OCI-LY7 (cell line): ENCODE measurements around the gene SLC4A4. TPM values are rescaled to one million over a fixed set of nuclear protein-coding genes. Genes with fewer than 3 reads are reported as not detected.

Experiments used
- BruUV-seq: library from RNA; stranded (reverse); fragments of 400-500 nt; replicated peaks from 2 replicates; lab custom pipeline; 2021; lab: Mats Ljungman, UMichigan
- CTCF ChIA-PET: fragments of 300-600 bp; sonication (Branson Sonifier 250); formaldehyde crosslinking; loops from one replicate; lab custom pipeline; 2022; ENCODE audit warnings: antibody characterized with exemption; ENCODE audit not compliant: unreplicated experiment; lab: Charles Lee
- POLR2A ChIA-PET: fragments of 300-600 bp; sonication (Branson Sonifier 250); formaldehyde crosslinking; loops from one replicate; lab custom pipeline; 2022; ENCODE audit warnings: antibody characterized with exemption; lab: Charles Lee
- DNase-seq: peaks from one replicate; pipeline ENCODE4 v3.0.0-alpha.2; 2015; ENCODE audit warnings: low spot score
- H2AFZ ChIP-seq: fragments of 200-600 bp; sonication (generic), shearing (Covaris generic); 2 replicates; pipeline ENCODE4 v1.6.1; 2014; ENCODE audit warnings: mild to moderate bottlenecking, antibody characterized with exemption, low read length, moderate library complexity
- H3K27ac ChIP-seq: fragments of 200-600 bp; sonication (generic); 2 replicates; pipeline ENCODE4 v1.5.1; 2014; ENCODE audit warnings: mixed run types, low read depth, mild to moderate bottlenecking, moderate library complexity, low read length, inconsistent platforms; ENCODE audit not compliant: poor library complexity, severe bottlenecking
- H3K36me3 ChIP-seq: fragments of 200-600 bp; sonication (generic); 2 replicates; pipeline ENCODE4 v1.6.1; 2014; ENCODE audit warnings: mild to moderate bottlenecking, antibody characterized with exemption, low read length, moderate library complexity, mixed read lengths; ENCODE audit not compliant: insufficient read depth
- H3K4me1 ChIP-seq: fragments of 200-600 bp; sonication (generic); 2 replicates; pipeline ENCODE4 v1.5.1; 2014; ENCODE audit warnings: mild to moderate bottlenecking, low read length; ENCODE audit not compliant: insufficient read depth, poor library complexity, severe bottlenecking
- H3K4me2 ChIP-seq: fragments of 200-600 bp; sonication (generic); 2 replicates; pipeline ENCODE4 v1.6.1; 2014; ENCODE audit warnings: mild to moderate bottlenecking, low read length
- H3K4me3 ChIP-seq: fragments of 200-600 bp; sonication (generic); 2 replicates; pipeline ENCODE4 v1.5.1; 2014; ENCODE audit warnings: mild to moderate bottlenecking, low read depth, low read length; ENCODE audit not compliant: poor library complexity, severe bottlenecking
- H3K79me2 ChIP-seq: fragments of 200-600 bp; sonication (generic); 2 replicates; pipeline ENCODE4 v1.6.1; 2016; ENCODE audit warnings: low read depth, mild to moderate bottlenecking, low read length, moderate library complexity, mixed read lengths; ENCODE audit not compliant: insufficient read depth
- H3K9me2 ChIP-seq: fragments of 200-600 bp; sonication (generic); 2 replicates; pipeline ENCODE4 v1.6.1; 2016; ENCODE audit warnings: mild to moderate bottlenecking, low read length, mixed read lengths; ENCODE audit not compliant: insufficient read depth
- H3K9me3 ChIP-seq: fragments of 200-600 bp; sonication (generic); 2 replicates; pipeline ENCODE4 v1.6.1; 2014; ENCODE audit warnings: mild to moderate bottlenecking, mixed run types, low read length, mixed read lengths
- H4K20me1 ChIP-seq: fragments of 200-600 bp; sonication (generic); 2 replicates; pipeline ENCODE4 v1.6.1; 2014; ENCODE audit warnings: mild to moderate bottlenecking, antibody characterized with exemption, low read length, moderate library complexity, mixed read lengths; ENCODE audit not compliant: insufficient read depth
- EZH2phosphoT487 ChIP-seq: fragments of 200-600 bp; sonication (generic); IDR thresholded peaks from 2 replicates; pipeline ENCODE4 v1.6.1; 2018; ENCODE audit warnings: low read depth, borderline replicate concordance, mild to moderate bottlenecking, mixed run types, antibody characterized with exemption, low read length, moderate library complexity, mixed read lengths
- intact Hi-C: fragments of 100-400 bp; cut with micrococcal nuclease; formaldehyde crosslinking; loops from one replicate; pipeline ENCODE4 v1.10.0; 2022; ENCODE audit not compliant: unreplicated experiment
- total RNA-seq, 2 experiments: library from RNA; depleted of rRNA in 1 of 2; stranded (reverse); fragments of >200 nt in 1 of 2; shearing (Covaris generic) in 1 of 2; gene quantifications; 2 replicates each; pipeline ENCODE4 v1.2.3, GENCODE V29; 2014 to 2022
- TF ChIP-seq, protein P1 (sequence below): fragments of 200-600 bp; sonication (generic); conservative IDR thresholded peaks from 2 replicates; pipeline ENCODE4 v1.5.1; 2014; ENCODE audit warnings: mild to moderate bottlenecking, antibody characterized with exemption, low read length, moderate library complexity, mixed read lengths

Gene SLC4A4
- total RNA-seq, 2 experiments from 2014 or later, result not detected

DNA sequence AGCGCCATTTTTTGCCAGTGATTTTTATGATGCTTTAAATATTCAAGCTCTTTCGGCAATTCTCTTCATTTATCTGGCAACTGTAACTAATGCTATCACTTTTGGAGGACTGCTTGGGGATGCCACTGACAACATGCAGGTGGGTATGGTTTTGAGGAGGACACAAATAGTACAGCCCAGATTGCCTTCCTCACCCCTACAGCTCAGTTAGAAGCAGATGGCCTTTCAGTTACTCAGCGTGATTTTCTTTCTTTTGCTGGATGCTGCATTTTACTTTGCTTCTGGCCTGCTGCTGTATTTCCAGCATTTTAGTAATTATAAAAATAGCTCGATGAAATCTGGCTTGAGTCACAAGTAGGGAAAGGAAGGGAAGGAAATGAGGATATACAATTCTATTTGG, 114.7 kb downstream of the SLC4A4 start:
- H3K4me2 ChIP-seq, result no peak overlapping the region
- no TSS peak for BruUV-seq
- no peaks in the 10 kb centered on the region for H3K9me2 ChIP-seq
- ChIA-PET POLR2A (interaction anchor here (0.7 to 0.8 kb wide), 2 partner anchors 12 to 17 kb away, joined by 3 to 4 read pairs; no protein-coding TSS in a partner anchor), CTCF (no interaction called here)
- H3K9me3 ChIP-seq, result no peaks in the 10 kb centered on the region
- no peaks in the 10 kb centered on the region for H3K36me3 ChIP-seq
- no peak overlapping the region for H2AFZ ChIP-seq
- intact Hi-C loops, result no loop called here
- no peaks in the 10 kb centered on the region for H3K4me1 ChIP-seq
- TF ChIP-seq EZH2phosphoT487, result no peak
- TF ChIP-seq, protein P1, sequence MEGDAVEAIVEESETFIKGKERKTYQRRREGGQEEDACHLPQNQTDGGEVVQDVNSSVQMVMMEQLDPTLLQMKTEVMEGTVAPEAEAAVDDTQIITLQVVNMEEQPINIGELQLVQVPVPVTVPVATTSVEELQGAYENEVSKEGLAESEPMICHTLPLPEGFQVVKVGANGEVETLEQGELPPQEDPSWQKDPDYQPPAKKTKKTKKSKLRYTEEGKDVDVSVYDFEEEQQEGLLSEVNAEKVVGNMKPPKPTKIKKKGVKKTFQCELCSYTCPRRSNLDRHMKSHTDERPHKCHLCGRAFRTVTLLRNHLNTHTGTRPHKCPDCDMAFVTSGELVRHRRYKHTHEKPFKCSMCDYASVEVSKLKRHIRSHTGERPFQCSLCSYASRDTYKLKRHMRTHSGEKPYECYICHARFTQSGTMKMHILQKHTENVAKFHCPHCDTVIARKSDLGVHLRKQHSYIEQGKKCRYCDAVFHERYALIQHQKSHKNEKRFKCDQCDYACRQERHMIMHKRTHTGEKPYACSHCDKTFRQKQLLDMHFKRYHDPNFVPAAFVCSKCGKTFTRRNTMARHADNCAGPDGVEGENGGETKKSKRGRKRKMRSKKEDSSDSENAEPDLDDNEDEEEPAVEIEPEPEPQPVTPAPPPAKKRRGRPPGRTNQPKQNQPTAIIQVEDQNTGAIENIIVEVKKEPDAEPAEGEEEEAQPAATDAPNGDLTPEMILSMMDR, result no peak
- no peak overlapping the region for H3K27ac ChIP-seq
- no peaks in the 10 kb centered on the region for H4K20me1 ChIP-seq
- no peak overlapping the region for H3K4me3 ChIP-seq
- no peak for DNase-seq
- no peaks in the 10 kb centered on the region for H3K79me2 ChIP-seq

DNA sequence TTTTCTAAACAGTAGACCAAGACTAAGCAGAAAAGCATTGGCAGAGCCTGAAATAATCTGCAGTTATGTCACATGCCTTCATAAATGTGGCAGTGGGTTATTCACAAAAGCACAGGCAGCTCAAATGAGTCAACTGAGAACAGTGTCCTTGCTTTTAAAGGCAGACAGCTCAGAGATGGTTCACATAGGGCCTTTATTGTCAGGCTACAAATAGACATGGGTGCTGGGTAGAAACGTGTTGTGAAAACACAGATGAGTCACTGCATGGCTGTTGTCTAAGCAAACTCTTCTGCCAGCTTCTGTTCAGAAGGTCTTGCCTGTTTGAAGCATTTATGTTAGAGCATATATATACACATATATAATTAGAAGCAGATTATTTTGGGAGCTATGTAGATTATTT, 118.0 kb downstream of the SLC4A4 start:
- intact Hi-C loops, result no loop called here
- no peaks in the 10 kb centered on the region for H4K20me1 ChIP-seq
- CTCF ChIA-PET, result no interaction called here
- no peak overlapping the region for H3K4me2 ChIP-seq
- no peaks in the 10 kb centered on the region for H3K4me1 ChIP-seq
- POLR2A ChIA-PET, result interaction anchor here (0.6 kb wide), 1 partner anchor 17 kb away, joined by 4 read pairs; no protein-coding TSS in a partner anchor
- H3K36me3 ChIP-seq, result no peaks in the 10 kb centered on the region
- H3K9me2 ChIP-seq, result no peaks in the 10 kb centered on the region
- no peak overlapping the region for H3K27ac ChIP-seq
- BruUV-seq, result no TSS peak
- H3K4me3 ChIP-seq, result no peak overlapping the region
- H2AFZ ChIP-seq, result no peak overlapping the region
- no peak for DNase-seq
- no peaks in the 10 kb centered on the region for H3K79me2 ChIP-seq
- H3K9me3 ChIP-seq, result no peaks in the 10 kb centered on the region
- TF ChIP-seq EZH2phosphoT487, result no peak
- TF ChIP-seq, protein P1, result no peak

DNA sequence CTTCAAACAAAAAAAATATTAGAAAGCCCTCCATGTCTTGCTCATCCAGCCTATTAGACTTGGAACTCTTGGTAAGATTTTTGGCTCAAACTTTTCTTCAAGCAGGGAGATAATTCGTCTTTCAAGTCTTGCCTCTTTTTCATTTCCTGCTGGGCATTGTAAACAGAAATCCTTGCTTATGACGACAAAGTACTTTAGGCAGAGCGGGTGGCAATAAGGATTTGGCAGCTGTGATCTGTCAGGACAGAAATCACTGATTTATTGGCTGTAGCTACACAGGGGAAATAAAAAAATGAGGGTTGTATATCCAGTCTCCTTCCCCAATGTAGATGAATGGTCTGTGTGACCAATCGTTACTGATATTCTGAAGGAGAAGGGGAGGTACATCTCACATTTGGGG, 121.6 kb downstream of the SLC4A4 start:
- CTCF ChIA-PET, result no interaction called here
- H3K27ac ChIP-seq, result no peak overlapping the region

More for the DNA sequence above, 121.6 kb downstream of the SLC4A4 start:
- H3K4me3 ChIP-seq, result no peak overlapping the region
- no peaks in the 10 kb centered on the region for H4K20me1 ChIP-seq
- no peak for DNase-seq
- H3K79me2 ChIP-seq, result no peaks in the 10 kb centered on the region
- BruUV-seq, result no TSS peak
- no peaks in the 10 kb centered on the region for H3K36me3 ChIP-seq
- H3K4me1 ChIP-seq, result no peaks in the 10 kb centered on the region
- POLR2A ChIA-PET, result no interaction called here
- H2AFZ ChIP-seq, result no peak overlapping the region
- TF ChIP-seq, protein P1, result no peak
- TF ChIP-seq EZH2phosphoT487, result no peak
- no peaks in the 10 kb centered on the region for H3K9me3 ChIP-seq
- H3K4me2 ChIP-seq, result no peak overlapping the region
- intact Hi-C loops, result no loop called here
- H3K9me2 ChIP-seq, result no peaks in the 10 kb centered on the region
